NOMO-1 (cell line): ENCODE results near the gene SELENOT.

Experiments
- DNase-seq, 2 experiments: peaks; one replicate each; lab custom pipeline; 2025; ENCODE audit not compliant: unreplicated experiment in 2 of 2; lab: John Stamatoyannopoulos, UW

The SELENOT gene

GRCh38 chr3:150662410-150663200, 59.5 kb downstream of the SELENOT start:
- peak; percentile 8 to 67 for DNase-seq

DNA sequence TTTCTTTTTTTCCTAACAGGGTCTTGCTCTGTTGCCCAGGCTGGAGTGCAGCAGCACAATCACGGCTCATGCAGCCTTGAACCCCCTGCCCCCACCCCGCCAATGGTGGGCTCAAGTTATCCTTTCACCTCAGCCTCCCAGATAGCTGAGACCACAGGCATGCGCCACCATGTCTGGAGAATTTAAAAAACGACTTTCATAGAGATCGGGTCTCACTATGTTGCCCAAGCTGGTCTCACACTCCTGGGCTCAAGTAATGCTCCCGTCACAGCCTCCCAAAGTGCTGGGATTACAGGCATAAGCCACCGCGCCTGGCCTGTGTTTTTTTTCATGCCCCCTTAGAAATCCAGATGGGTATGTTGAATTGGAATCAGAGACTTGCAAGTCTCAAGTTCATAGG, 60.3 kb downstream of the SELENOT start:
- no peak for DNase-seq

DNA sequence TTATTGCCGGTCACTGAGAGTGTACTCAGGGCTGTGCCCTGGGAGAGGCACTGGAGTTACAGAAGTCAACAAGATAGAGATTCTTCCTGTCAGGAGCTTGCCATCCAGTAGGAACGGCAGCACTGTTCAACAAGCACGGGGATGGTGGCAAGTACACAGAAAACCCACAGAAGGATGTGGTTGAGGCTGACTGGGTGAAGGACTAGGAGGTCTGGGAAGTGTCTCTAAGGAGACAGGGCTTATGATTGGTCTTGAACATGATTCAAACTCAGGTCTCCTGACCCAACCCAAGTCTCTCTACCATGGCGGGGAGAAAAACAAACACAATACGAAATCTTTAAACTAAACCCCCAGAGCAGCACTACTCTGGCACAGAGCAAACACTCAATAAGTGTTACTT, 63.0 kb downstream of the SELENOT start:
- no peak for DNase-seq

DNA sequence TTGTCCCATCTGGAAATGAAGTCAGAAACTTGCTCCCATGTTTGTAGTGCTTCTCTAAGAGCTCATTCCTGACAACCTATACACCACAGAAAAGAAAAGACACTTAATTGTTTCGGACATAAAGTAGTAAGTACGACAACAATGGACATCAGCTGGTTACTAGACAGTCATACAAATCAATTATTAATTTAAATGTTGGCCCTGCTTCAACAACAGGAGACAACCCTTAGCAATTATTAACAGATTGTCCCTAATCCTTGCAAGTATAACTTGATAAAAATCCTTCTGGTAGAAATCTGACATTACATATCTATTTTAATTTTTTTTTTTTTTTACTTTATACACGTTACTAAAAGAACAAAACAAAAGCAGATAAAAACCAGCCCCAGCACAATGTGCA, 70.8 kb downstream of the SELENOT start:
- no peak for DNase-seq

DNA sequence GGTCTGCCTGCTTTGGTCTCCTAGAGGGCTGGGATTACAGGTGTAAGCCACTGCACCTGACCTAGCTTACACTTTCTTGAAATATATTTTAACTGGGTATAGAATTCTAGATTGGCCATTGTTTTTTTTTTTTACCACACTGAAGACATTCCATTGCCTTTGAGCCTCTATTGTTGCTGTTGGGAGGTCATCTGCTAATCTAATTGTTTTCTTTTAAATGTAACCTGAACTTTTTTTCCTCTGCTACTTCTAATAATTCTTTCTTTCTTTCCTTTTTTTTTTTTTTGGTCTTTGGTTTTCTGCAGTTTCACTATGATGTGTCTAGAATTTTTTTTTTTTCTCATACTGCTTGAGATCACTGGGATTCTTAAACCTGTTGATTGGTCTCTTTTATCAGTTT, 72.5 kb downstream of the SELENOT start:
- no peak for DNase-seq
